NCI-H510A (cell line): ENCODE data around the gene HPSE2.

ENCODE experiments used
- DNase-seq: peaks from one replicate; lab custom pipeline; 2025; lab: John Stamatoyannopoulos, UW

The HPSE2 gene

DNA sequence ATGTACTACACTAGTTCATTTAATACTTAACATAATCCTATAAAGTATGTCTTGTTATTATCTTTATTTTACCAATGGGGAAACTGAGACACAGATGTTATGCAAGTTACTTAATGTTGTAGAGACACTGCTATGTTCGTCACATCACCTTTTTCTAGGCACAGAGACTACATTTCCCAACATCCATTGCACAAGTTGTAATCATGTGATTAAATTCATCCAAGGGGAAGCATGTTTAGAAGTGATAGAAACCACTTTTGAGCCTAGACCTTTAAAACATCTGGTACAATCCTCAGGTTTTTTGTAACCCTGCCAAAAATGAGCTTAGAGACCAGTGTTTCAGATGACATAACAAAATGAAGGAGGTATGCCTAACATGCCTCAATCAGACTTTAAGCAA, 402.1 kb downstream of the HPSE2 start:
- DNase-seq = no peak

DNA sequence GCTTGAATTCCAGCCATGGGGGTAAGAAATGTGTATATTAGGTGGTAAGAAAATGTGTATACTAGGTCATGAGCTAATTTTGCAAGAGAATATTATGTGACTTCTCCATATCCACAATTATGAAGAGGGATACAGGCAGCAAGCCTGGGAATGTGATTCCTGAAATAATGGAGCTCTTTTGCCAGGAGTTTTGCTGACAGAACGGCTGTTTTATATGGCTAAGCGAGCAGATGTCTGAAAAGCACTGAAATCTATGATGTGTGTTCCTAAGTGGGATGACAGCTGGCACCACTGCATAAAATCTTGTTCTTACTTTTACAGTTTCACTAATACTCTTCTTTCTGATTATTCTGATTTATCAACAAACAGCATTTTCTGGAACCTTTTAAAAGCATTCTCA, 402.9 kb downstream of the HPSE2 start:
- DNase-seq = no peak

DNA sequence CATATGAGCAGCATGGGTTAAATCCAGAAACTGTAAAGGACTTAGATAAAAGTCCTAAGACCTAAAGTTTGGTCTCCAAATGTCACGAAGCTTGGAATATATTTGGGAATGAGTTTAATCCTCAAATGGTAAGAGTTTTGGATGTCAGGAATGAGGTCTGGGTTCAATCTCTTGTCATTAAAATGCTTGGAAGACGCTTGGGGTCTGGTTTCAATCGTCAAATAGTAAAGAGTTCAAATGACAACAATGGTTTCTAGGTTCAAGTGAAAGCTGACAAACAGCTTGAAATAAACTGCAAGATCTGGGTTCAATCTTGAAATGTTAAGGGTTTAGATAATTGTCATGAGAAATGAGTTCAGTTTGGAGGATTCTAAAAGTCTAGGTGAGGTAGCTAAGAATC, 403.5 kb downstream of the HPSE2 start:
- no peak for DNase-seq

DNA sequence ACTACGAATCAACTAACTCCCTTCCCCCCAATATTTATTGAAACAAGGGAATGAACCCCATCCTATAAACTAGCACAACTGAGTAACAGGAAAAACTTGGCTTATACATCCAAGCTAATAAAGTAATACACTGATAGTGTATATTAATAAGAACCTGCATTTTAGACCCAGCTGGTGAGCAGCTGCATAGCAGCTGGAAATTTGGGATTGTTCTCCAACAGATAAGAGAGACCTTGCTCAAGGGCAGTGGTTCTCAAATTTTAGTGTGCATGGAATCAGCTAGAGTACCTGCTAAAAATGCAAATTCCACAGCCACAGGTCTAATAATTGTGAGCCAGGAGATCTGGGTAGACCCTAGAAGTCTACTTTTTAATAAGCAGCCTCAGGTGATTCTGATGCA, 404.3 kb downstream of the HPSE2 start:
- no peak for DNase-seq

DNA sequence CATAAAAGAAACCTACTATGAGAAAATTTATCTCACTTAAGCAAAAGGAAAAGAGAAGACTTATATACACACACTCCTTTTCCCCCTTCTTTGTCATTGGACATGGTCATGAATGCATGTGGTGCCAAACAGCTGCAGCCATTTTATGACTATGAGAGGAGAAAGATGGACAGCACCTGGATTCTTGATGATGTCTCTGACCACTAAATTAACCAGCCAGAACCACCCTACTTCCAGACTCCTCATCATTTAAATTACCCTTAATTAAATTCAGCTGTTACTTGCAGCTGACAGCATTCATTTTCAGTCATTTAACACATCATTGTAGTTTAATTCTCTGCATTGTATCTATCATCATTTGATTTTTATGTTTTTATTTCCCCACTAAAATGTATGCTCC, 409.9 kb downstream of the HPSE2 start:
- no peak for DNase-seq

DNA sequence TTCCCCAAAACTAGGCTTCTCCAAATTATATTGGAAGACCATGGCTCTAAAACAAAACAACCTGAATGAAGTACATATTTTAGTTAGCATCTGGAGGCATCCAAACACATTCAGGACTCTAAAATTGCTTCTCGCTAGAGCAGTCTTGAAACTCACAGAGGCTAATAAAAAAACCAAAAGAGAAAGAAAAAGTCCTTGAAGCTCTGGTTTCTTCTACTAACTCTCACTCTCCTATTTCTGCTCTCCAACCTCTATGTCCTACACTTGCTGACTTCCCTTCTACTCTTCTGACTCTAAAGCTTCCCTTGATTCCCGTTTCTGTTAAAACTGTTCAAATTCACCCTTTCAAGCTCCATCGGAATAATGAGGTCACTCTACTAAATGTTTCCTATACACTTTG, 418.3 kb downstream of the HPSE2 start:
- no peak for DNase-seq

DNA sequence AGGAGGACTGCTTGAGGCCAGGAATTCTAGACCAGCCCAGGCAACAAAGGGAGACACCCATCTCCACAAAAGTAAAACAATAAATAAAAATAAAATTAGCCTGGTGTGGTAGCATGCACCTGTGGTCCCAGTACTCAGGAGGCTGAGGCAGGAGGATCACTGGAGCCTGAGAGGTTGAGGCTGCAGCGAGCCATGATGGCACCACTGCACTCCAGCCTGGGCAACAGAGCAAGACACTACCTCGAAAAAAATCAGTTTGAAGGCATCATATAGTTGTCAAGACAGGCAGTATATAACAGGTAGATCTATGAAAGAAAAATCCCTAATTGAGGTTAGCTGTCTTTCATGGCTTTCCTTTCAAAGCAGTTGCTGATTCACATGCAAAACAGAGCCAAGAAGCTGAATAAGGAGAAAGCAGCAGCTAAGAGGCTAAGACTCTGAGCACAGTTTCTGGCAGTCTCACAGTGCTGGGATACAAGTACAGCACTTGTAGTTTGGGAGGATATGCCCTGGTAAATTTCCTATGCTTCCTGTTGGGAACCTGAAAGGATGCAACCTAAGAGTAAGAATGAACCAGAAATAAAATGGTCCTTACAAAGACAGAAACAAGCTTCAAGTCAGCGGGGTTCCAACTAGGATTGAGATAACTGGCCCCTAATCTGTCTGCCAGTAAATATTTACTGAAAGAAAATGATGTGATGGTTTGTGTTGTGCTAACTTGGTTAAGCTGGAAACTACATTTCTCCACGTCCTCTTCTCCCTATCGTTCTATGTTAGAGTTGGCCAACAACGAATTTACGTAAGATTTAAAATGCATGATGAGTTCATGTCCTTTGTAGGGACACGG, 420.4 kb downstream of the HPSE2 start:
- DNase-seq = no peak

DNA sequence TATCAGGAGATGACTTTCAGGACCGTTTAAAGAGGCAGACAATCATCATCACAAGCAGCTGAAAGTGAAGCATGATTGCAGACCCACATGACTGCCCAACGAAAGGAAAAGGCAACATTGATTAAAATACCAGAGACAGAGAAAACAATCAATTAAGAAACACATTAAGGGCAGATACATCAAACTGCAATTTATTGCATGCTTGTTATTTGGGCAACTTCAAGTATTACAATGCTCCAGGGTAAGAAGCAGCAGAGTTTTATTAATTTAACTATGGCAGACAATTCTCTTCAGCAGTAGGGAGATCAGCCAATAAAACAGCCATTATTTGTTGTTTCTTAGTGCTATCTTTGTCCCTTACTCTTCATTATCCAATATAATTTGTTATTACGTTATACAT, 421.2 kb downstream of the HPSE2 start:
- no peak for DNase-seq

DNA sequence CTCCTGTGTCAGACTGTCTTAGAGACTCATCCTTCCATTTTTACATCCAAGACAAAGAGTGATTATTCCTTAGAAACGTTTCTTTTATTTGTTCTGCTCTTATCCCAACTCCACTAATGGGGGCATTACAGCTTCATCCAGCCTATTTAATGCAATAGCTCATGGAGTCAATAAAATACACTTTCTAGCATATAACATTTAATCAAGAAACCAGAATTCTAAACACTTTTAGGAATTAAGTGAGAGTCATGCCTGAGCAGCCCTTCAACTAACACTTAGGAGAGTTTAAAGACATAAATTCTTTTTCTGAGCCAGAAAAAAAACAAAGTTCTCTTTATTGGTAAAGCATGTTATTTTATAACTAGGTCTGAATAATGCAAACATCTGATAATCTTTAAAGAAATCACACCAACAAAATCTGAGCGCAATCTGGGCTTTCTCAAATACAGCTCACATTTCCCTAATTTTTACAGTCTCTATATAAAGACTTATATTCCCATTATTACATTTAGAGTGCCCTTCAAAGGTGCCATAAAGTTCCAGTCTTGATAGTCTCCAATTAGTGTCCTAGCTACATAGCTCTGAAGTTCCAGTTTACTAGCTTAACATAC, 427.3 kb downstream of the HPSE2 start:
- DNase-seq = no peak

DNA sequence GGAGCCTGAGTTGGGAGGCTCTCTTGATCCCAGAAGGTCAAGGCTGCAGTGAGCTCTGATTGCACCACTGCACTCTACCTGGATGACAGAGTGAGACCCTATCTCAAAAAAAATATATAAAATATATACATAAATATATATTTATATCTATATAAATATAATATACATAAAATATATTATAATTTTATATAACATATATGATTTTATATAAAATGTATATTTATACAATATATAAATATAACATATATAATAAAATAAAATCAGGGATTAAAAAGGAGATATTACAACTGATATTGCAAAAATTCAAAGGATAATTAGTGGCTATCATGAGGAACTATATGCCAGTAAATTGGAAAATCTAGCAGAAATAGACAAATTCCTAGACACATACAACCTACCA, 435.4 kb downstream of the HPSE2 start:
- DNase-seq = no peak

DNA sequence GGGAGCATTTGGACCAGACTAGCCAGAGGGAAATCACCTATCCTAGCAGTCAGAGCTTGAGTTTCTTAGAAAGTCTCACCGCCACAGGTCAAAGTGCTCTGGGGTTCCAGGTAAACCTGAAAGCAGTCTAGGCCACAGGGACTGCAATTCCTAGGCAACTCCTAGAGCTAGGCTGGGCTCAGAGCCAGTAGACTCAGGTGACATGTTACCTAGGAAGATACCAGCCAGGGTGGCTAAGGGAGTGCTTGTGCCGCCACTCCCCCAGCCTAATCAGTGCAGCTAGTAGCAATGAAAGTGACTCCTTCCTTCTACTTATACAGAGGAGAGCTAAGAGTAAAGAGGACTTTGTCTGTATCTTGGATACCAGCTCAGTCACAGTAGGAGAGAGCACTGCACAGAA, 440.2 kb downstream of the HPSE2 start:
- no peak for DNase-seq

DNA sequence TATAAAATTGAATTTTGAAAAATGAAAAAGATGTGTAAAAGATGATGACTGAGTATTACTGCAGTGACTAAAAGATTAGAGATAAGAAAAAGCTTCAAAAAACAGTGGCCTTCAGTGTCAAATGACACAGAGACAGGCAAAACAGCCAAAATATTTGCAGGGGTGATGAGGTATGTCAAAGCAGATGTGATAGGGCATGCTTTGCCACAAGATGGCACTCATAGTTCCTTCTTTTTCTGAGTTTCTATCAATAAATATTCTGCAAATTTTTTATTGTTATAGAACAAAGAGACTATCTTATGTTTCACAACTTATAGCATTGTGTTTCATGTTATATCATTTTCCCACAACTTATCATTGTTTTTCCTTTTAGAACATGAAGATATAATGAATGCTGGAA, 444.8 kb downstream of the HPSE2 start:
- no peak for DNase-seq

DNA sequence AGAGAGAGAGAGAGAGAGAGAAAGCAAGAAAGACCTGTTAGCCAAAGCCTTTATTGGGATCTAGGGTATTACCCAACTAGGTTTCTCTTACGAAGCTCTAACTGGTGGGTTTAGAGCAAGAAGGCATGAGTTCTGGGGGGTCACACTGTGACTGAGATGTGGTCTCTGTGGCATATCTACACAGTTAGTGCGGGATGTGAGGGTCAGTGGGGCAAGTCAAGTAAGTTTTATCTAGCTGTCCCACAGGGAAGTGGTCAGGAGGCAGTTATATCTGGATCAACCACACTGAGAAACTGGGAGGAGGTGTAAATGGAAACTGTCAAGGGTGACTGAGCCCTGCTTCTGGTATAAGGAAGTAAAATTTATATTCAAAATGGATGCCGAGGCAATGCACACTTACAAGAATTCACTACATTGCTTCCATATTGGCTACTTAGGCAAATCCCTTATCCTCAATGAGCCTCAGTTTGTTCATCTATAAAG, 457.3 kb downstream of the HPSE2 start:
- no peak for DNase-seq

DNA sequence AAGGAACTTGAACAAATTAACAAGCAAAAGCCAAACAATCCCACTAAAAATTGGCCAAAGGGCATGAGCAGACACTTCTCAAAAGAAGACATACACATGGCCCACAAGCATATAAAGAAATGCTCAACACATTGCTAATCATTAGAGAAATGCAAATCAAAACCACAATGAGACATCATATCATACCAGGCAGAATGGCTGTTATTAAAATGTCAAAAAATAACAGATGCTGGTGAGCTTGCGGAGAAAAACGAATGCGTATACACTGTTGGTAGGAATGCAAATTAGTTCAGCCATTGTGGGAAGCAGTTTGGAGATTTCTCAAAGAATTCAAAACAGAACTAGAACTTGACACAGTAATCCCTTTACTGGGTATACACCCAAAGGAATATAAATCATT, 477.2 kb downstream of the HPSE2 start:
- no peak for DNase-seq

DNA sequence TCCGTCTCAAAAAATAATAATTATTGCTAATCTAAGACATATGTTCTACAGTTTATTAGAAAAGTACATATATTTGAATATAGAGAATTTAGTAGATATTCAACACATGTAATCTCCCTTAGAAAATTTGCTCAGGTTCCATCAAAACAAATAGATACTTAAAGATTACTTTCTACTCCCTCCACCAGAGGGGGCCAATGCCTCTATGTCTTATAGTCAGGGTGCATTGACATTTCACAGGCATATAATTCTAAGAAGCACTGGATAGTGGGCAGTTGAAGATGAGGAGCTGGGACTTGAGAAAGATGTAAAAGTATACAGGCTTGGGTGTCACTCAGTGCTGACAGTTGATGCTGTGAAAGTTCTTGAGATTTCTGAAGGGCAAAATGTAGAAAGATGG, 487.4 kb downstream of the HPSE2 start:
- no peak for DNase-seq

DNA sequence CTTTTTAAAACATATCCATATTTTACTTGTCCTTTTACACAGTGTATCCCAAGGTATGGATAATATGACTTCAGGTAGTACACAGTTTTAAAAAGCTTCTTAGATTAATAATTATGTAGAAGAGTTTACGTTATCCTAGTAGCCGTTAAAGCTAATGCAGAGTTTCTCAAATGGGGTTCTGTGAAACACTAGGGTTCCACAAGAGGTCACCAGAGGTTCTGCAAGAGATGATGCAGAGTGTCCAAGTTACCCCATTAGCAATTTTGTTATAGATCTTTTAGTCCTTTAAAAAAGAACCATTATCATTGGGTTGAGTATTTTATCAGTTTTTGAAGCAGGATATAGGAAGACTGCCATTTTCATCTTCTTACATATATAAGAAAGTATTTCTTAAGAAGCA, 490.0 kb downstream of the HPSE2 start:
- no peak for DNase-seq

DNA sequence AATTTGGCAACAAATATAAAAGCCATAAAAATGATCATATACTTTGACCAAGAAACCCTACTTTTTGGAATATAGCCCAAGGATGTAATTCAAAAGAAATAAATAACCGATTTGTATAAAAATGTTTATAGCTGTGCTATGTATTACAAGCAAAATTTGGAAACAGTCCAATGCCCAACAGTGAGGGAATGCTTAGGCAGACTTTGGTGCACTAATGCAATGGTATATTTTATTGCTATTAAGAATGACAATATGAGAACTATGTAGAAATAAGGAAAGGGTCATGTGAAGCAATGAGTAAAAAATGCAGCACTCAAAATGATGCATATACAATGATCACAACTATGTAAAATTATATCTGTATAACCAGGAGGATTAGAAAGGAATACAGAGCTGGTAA, 515.1 kb downstream of the HPSE2 start:
- DNase-seq = no peak

DNA sequence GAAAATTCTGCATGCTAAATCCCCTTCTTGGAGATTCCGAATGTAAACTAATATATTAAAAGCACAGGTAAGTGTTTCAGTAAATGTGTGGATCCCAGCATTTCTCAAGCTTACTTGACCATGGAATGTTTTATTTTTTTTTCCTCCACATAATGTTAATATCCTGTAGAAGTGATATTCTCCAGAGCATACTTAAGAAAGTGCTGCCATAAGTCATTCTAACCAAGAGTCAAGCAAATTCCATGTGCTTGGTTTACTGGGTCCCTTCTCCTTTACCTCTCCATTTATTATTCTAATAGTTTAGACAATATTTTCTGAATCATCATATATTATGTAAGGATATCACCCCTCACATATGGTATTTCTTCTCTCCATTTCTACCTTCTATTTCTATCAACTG, 522.1 kb downstream of the HPSE2 start:
- no peak for DNase-seq

DNA sequence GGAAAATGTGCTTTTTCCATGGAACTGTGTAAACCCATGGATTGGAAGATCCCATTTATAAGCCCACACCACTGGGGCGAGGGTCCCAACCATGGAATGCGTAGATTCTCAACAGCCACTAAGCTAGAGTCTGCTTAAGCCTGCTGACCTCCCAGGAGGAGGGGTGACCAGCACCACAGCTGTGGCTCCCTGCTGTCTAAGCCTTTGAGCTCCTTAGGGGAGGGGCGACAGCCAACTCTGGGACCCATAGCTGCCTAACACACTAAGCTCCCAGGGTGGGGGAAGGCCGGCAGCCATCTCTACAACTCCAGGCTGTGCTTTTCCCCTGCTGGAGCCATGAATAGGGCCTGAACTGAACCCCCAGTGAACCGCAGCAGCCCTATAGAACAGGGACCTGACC, 539.1 kb downstream of the HPSE2 start:
- DNase-seq = no peak

DNA sequence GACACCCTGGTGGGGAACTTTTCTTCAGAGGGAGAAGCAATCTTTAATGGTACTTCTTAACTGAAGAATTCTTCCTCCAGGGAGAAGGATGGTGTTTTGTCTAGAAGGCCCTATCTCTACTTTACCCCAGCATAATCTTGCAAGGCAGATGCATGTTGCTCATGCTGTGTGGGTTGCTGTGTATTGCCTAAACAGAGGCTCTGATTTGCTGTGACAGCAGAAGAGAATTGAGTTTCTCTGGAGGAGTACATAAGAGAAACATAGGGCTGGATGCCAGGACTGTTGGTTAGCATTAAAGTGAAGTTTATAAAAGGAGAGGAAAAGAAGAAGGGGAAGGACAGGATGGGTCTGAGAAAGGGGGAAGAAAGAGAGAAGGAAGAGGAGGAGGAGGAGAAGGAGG, 540.8 kb downstream of the HPSE2 start:
- no peak for DNase-seq

DNA sequence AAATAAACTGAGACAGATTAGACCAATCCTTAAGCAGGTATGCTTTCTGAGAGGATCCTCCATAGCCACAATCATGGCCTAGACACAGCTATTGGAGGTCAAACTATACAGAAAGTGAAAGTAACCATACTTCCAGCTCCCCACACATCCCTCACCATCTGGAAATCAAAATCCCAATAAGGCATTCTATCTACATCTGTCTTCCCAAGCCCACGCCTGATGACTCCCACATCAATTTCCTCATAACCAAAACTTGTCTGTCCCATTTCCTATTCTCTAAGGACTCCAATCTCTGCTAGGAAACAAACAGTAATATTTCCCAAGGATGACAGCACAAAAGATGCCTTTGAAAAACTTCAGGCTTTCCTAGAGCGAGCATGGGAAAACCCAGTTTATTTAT, 541.6 kb downstream of the HPSE2 start:
- DNase-seq = no peak

DNA sequence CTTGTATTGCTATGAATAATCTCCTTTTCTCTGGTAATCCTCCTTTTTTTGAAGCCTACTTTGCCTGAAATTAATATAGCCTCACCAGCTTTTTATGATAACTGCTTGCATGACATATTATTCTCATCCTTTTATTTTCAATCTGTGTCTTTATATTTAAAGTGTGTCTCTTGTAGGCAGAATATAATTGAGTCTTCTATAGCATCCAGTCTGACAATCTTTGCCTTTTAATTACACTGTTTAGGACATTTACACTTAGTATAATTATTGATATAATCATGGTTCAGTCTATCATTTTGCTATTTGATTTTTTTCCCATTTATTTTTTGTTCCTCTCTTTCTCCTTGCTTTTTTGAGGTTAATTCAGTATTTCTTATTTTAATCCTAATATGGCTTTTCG, 548.0 kb downstream of the HPSE2 start:
- no peak for DNase-seq

DNA sequence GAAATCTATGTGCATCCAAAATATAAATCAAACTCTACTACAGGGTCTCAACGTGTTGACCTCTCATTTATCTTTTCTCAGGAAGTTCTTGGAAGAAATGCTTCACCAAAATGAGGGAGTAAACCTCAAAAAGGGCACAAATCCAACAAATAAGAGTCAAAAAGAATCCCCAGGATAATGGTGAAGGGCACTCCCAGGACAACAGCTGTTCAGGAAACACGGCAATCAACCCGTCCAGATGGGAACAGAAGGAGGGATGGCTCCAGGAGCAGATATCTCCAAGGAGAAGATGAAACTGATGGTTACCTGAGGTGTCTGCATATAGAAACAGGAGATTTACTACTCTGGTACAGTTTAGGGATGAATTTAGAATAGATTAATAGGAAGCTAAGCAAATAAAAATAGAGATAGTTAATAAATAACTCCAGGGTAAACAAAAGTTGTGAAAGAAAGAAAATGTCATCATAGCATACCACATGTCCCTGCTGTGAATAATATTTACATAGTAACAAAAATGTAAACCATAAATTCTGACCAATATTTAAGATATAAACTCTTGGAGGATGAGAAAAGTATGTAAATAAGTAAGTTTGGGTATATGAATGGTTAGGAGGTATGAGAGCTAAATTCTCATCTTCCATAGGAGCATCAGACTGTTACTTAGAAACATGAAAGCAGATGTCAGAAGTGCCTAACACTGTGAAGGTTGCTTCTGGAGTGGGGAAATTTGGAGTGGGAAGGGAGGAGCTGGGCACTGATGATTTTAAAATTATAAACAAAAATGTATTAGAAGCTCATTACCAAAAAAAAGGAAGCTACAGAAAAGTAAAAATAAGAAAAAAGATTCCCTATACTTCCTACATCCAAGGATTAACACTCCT, 551.4 kb downstream of the HPSE2 start:
- no peak for DNase-seq
